Mesenteric fat pad (tissue), 1 donor: Measurements from ENCODE around the gene HENMT1. TPM values are rescaled to one million over a fixed set of nuclear protein-coding genes. Genes with fewer than 3 reads are reported as not detected.

Experiments used
- DNase-seq: peaks from one replicate; pipeline ENCODE4 v3.0.0-alpha.2; 2020; ENCODE audit warnings: low spot score
- total RNA-seq: library from RNA; stranded (reverse); fragmentation: NEBNext Ultra II Directional; extraction: Animal tissue kit (Norgen Biotek cat#: 25700); gene quantifications from one replicate; pipeline ENCODE4 v1.2.1, GENCODE V29; 2021
- donor health status: DM: yes; HTN: yes; CAD: no.

Gene HENMT1
- total RNA-seq, 1 donor from 2014 or later, result 3.3 TPM

GRCh38 chr1:108634521-108634920, 26.4 kb downstream of the HENMT1 start:
- DNase-seq, result no peak

GRCh38 chr1:108628665-108629064, 32.2 kb downstream of the HENMT1 start:
- no peak for DNase-seq

- no peak for DNase-seq
These were observed 32.9 kb downstream of the HENMT1 start for GRCh38 chr1:108627951-108628350.

- DNase-seq, result no peak
These were observed 33.6 kb downstream of the HENMT1 start for GRCh38 chr1:108627256-108627655.

- no peak for DNase-seq
These were observed 36.8 kb downstream of the HENMT1 start for GRCh38 chr1:108624069-108624468.

GRCh38 chr1:108617724-108618056, 43.2 kb downstream of the HENMT1 start:
- DNase-seq, result no peak

- no peak for DNase-seq
These were observed 43.7 kb downstream of the HENMT1 start for GRCh38 chr1:108617008-108617723.

GRCh38 chr1:108615544-108615943, 45.3 kb downstream of the HENMT1 start:
- no peak for DNase-seq

- no peak for DNase-seq
These were observed 48.4 kb downstream of the HENMT1 start for GRCh38 chr1:108612496-108612895.

- no peak for DNase-seq
These were observed 48.9 kb downstream of the HENMT1 start for GRCh38 chr1:108611984-108612383.

GRCh38 chr1:108610073-108610472, 50.8 kb downstream of the HENMT1 start:
- DNase-seq, result no peak

- no peak for DNase-seq
These were observed 51.3 kb downstream of the HENMT1 start for GRCh38 chr1:108609483-108610049.

GRCh38 chr1:108606478-108606877, 54.4 kb downstream of the HENMT1 start:
- DNase-seq, result no peak

GRCh38 chr1:108605633-108606032, 55.3 kb downstream of the HENMT1 start:
- no peak for DNase-seq

GRCh38 chr1:108601708-108602410, 59.0 kb downstream of the HENMT1 start:
- DNase-seq, result no peak

GRCh38 chr1:108600504-108600903, 60.4 kb downstream of the HENMT1 start:
- no peak for DNase-seq

GRCh38 chr1:108598340-108598739, 62.6 kb downstream of the HENMT1 start:
- DNase-seq, result no peak

Other genes with a start within 250 kb of the HENMT1 start
- not detected for gene NBPF6, start 210.8 kb downstream of the HENMT1 start, total RNA-seq
- gene EEIG2, start 101.0 kb downstream of the HENMT1 start, total RNA-seq, result 16.7 TPM
- gene PRPF38B, start 31.2 kb upstream of the HENMT1 start, total RNA-seq, result 32.0 TPM
- gene FNDC7, start 51.8 kb upstream of the HENMT1 start, total RNA-seq, result not detected
- 42.4 TPM for gene STXBP3, start 85.6 kb upstream of the HENMT1 start, total RNA-seq
- gene AKNAD1, start 196.0 kb upstream of the HENMT1 start, total RNA-seq, result not detected
- 4.0 TPM for gene GPSM2, start 215.9 kb upstream of the HENMT1 start, total RNA-seq